ENCODE data around the gene SYCP2L. TPM values are rescaled to one million over a fixed set of nuclear protein-coding genes. Genes with fewer than 3 reads are reported as not detected.

SYCP2L gene
- total RNA-seq, 1 donor from 2014 or later: 6.4 TPM

- no peaks in the 10 kb centered on the region for H3K36me3 ChIP-seq (ENCODE audit: insufficient read depth, low read length)
- no peak for FAIRE-seq
- no peak overlapping the region for H3K4me3 Mint-ChIP-seq (ENCODE audit: unreplicated experiment)
- H3K36me3 Mint-ChIP-seq (ENCODE audit: low read depth, unreplicated experiment): peaks cover 1% of the 10 kb centered on the region
- no peak overlapping the region for H2AFZ ChIP-seq (ENCODE audit: low read depth, low read length)
- no peaks in the 10 kb centered on the region for H3K27me3 Mint-ChIP-seq (ENCODE audit: low read depth, unreplicated experiment)
- H3K79me2 ChIP-seq (ENCODE audit: insufficient read depth, low read length): no peaks in the 10 kb centered on the region
- H3K9ac ChIP-seq (ENCODE audit: low read length): no peak overlapping the region
- TF ChIP-seq CTCF (IDR thresholded peaks at IDR 0.05; ENCODE audit: insufficient read depth, low read depth, low read length): no peak
- no peak for TF ChIP-seq EZH2 (IDR thresholded peaks at IDR 0.05; ENCODE audit: insufficient read depth, low read length)
- no peaks in the 10 kb centered on the region for H4K20me1 ChIP-seq (ENCODE audit: insufficient read depth, low read length)
- H3K4me3 ChIP-seq (ENCODE audit: insufficient read depth, low read depth, low read length): no peak overlapping the region
- no peaks in the 10 kb centered on the region for H3K9me3 ChIP-seq (ENCODE audit: insufficient read depth, low read depth, low read length)
- no peak for DNase-seq (ENCODE audit: low read depth)
- no peak overlapping the region for H3K4me2 ChIP-seq (ENCODE audit: low read length)
- H3K27me3 ChIP-seq (ENCODE audit: insufficient read depth, low read length): no peaks in the 10 kb centered on the region
- H3K4me1 ChIP-seq (ENCODE audit: insufficient read depth, low read length): no peaks in the 10 kb centered on the region
- H3K4me1 Mint-ChIP-seq (ENCODE audit: low read depth, unreplicated experiment): no peaks in the 10 kb centered on the region
- no peak overlapping the region for H3K27ac Mint-ChIP-seq (ENCODE audit: unreplicated experiment)
- peaks cover 11% of the 10 kb centered on the region for H3K9me3 Mint-ChIP-seq (ENCODE audit: unreplicated experiment)
- H3K27ac ChIP-seq (ENCODE audit: low read depth, low read length): no peak overlapping the region
These were observed 31.8 kb upstream of the SYCP2L start for GRCh38 chr6:10854922-10855632.

- Histone ChIP-seq H3K36me3 (ENCODE audit: insufficient read depth, low read length) (no peaks in the 10 kb centered on the region), H3K9me3 (ENCODE audit: insufficient read depth, low read depth, low read length) (no peaks in the 10 kb centered on the region), H3K9ac (ENCODE audit: low read length) (no peak overlapping the region), H3K27me3 (ENCODE audit: insufficient read depth, low read length) (no peaks in the 10 kb centered on the region), H3K27ac (ENCODE audit: low read depth, low read length) (no peak overlapping the region), H4K20me1 (ENCODE audit: insufficient read depth, low read length) (no peaks in the 10 kb centered on the region), H3K4me3 (ENCODE audit: insufficient read depth, low read depth, low read length) (no peak overlapping the region), H2AFZ (ENCODE audit: low read depth, low read length) (no peak overlapping the region), H3K4me1 (ENCODE audit: insufficient read depth, low read length) (no peaks in the 10 kb centered on the region), H3K4me2 (ENCODE audit: low read length) (no peak overlapping the region), H3K79me2 (ENCODE audit: insufficient read depth, low read length) (no peaks in the 10 kb centered on the region)
- FAIRE-seq (no peak), DNase-seq (ENCODE audit: low read depth) (no peak)
- TF ChIP-seq EZH2 (IDR thresholded peaks at IDR 0.05; ENCODE audit: insufficient read depth, low read length) (no peak), CTCF (IDR thresholded peaks at IDR 0.05; ENCODE audit: insufficient read depth, low read depth, low read length) (no peak)
- Mint-ChIP-seq H3K36me3 (ENCODE audit: low read depth, unreplicated experiment) (peaks cover 1% of the 10 kb centered on the region), H3K27me3 (ENCODE audit: low read depth, unreplicated experiment) (no peaks in the 10 kb centered on the region), H3K27ac (ENCODE audit: unreplicated experiment) (no peak overlapping the region), H3K4me3 (ENCODE audit: unreplicated experiment) (no peak overlapping the region), H3K4me1 (ENCODE audit: low read depth, unreplicated experiment) (peaks cover 3% of the 10 kb centered on the region), H3K9me3 (ENCODE audit: unreplicated experiment) (peaks cover 11% of the 10 kb centered on the region)
These were observed 29.6 kb upstream of the SYCP2L start for GRCh38 chr6:10857259-10857658.

- no peaks in the 10 kb centered on the region for H3K36me3 ChIP-seq (ENCODE audit: insufficient read depth, low read length)
- H3K4me3 Mint-ChIP-seq (ENCODE audit: unreplicated experiment): no peak overlapping the region
- TF ChIP-seq CTCF (IDR thresholded peaks at IDR 0.05; ENCODE audit: insufficient read depth, low read depth, low read length) (no peak), EZH2 (IDR thresholded peaks at IDR 0.05; ENCODE audit: insufficient read depth, low read length) (no peak)
These were observed 25.8 kb upstream of the SYCP2L start for GRCh38 chr6:10861086-10861485.

More at GRCh38 chr6:10861086-10861485, 25.8 kb upstream of the SYCP2L start:
- Mint-ChIP-seq H3K9me3 (ENCODE audit: unreplicated experiment) (no peaks in the 10 kb centered on the region), H3K27me3 (ENCODE audit: low read depth, unreplicated experiment) (no peaks in the 10 kb centered on the region), H3K27ac (ENCODE audit: unreplicated experiment) (no peak overlapping the region), H3K4me1 (ENCODE audit: low read depth, unreplicated experiment) (peaks cover 3% of the 10 kb centered on the region), H3K36me3 (ENCODE audit: low read depth, unreplicated experiment) (peaks cover 1% of the 10 kb centered on the region)
- no peaks in the 10 kb centered on the region for H4K20me1 ChIP-seq (ENCODE audit: insufficient read depth, low read length)
- H3K9me3 ChIP-seq (ENCODE audit: insufficient read depth, low read depth, low read length): no peaks in the 10 kb centered on the region
- no peaks in the 10 kb centered on the region for H3K4me1 ChIP-seq (ENCODE audit: insufficient read depth, low read length)
- no peak overlapping the region for H3K27ac ChIP-seq (ENCODE audit: low read depth, low read length)
- no peaks in the 10 kb centered on the region for H3K79me2 ChIP-seq (ENCODE audit: insufficient read depth, low read length)
- no peak for DNase-seq (ENCODE audit: low read depth)
- no peaks in the 10 kb centered on the region for H3K27me3 ChIP-seq (ENCODE audit: insufficient read depth, low read length)
- no peak overlapping the region for H3K9ac ChIP-seq (ENCODE audit: low read length)
- no peak for FAIRE-seq
- no peak overlapping the region for H3K4me2 ChIP-seq (ENCODE audit: low read length)
- no peak overlapping the region for H3K4me3 ChIP-seq (ENCODE audit: insufficient read depth, low read depth, low read length)
- no peak overlapping the region for H2AFZ ChIP-seq (ENCODE audit: low read depth, low read length)
